ENCODE results near the gene POU5F1. TPM values are rescaled to one million over a fixed set of nuclear protein-coding genes. Genes with fewer than 3 reads are reported as not detected.

Gene POU5F1
- total RNA-seq, 1 experiment from 2014 or later: 1.1 TPM

GRCh38 chr6:31158140-31158862, 12.2 kb downstream of the POU5F1 start, which contains the start of gene TCF19:
Gene TCF19 (plus strand): TSS chr6:31158589. CDS start chr6:31159470, 881 bp downstream.
- Histone ChIP-seq H3K27ac (ENCODE audit: low read length) (peak within 1 kb of the TSS; percentile 86), H3K36me3 (ENCODE audit: control insufficient read depth, insufficient read depth, low read length) (peaks cover 2% of the 10 kb centered on the region; the same call in 1 of the 2 replicates), H3K27me3 (ENCODE audit: control insufficient read depth, insufficient read depth, low read length) (no peaks in the 10 kb centered on the region), H3K9me3 (ENCODE audit: control insufficient read depth, insufficient read depth, low read depth, low read length) (no peaks in the 10 kb centered on the region), H3K4me1 (ENCODE audit: control insufficient read depth, insufficient read depth, low read length) (peaks cover 13% of the 10 kb centered on the region), H3K4me3 (ENCODE audit: low read depth in 2 of 2, low read length in 2 of 2) (peak within 1 kb of the TSS; percentile 65 to 75)
- in situ Hi-C loops (cut with HindIII; ENCODE audit: low pct_unique_long_range_greater_than_20kb, low sequenced_read_pairs): no loop called here
- POLR2A ChIA-PET: no interaction called here
- DNase-seq (ENCODE audit: low read depth, low spot score) (peak; percentile 96), ATAC-seq (peak; percentile 98)
- BruUV-seq (replicated peaks): no TSS peak
- TF ChIP-seq CTCF (IDR thresholded peaks at IDR 0.05) (no peak), TCF7L2 (IDR thresholded peaks at IDR 0.05; ENCODE audit: low read depth, low read length) (0 out of 2 replicates have a peak, but pooled peaks have one; percentile 19), POLR2AphosphoS5 (IDR thresholded peaks at IDR 0.05; ENCODE audit: low read depth, low read length) (no peak), SIN3A (IDR thresholded peaks at IDR 0.05; ENCODE audit: borderline replicate concordance, insufficient read depth, low read depth, low read length) (peak; percentile 99)
- intact Hi-C loops (cut with micrococcal nuclease; ENCODE audit: unreplicated experiment): no loop called here
- CTCF ChIA-PET: interaction anchor here (1.0 to 1.2 kb wide), 3 partner anchors 21 to 244 kb away, joined by 3 to 4 read pairs (median 4); partner anchors contain the start of gene VARS2

GRCh38 chr6:31157513-31158139, 12.9 kb downstream of the POU5F1 start, which contains the start of gene CCHCR1:
Gene CCHCR1 (minus strand): TSS chr6:31157802. CDS start chr6:31157600, 202 bp downstream.
- intact Hi-C loops (cut with micrococcal nuclease; ENCODE audit: unreplicated experiment): no loop called here

More at GRCh38 chr6:31157513-31158139, 12.9 kb downstream of the POU5F1 start, which contains the start of gene CCHCR1:
- in situ Hi-C loops (cut with HindIII; ENCODE audit: low pct_unique_long_range_greater_than_20kb, low sequenced_read_pairs): no loop called here
- Histone ChIP-seq H3K27ac (ENCODE audit: low read length) (peak within 1 kb of the TSS; percentile 86), H3K4me3 (ENCODE audit: low read depth in 2 of 2, low read length in 2 of 2) (peak within 1 kb of the TSS; percentile 65 to 75), H3K4me1 (ENCODE audit: control insufficient read depth, insufficient read depth, low read length) (peaks cover 13% of the 10 kb centered on the region), H3K36me3 (ENCODE audit: control insufficient read depth, insufficient read depth, low read length) (peaks cover 2% of the 10 kb centered on the region; the same call in 1 of the 2 replicates), H3K27me3 (ENCODE audit: control insufficient read depth, insufficient read depth, low read length) (no peaks in the 10 kb centered on the region), H3K9me3 (ENCODE audit: control insufficient read depth, insufficient read depth, low read depth, low read length) (no peaks in the 10 kb centered on the region)
- TF ChIP-seq POLR2AphosphoS5 (IDR thresholded peaks at IDR 0.05; ENCODE audit: low read depth, low read length) (no peak), CTCF (IDR thresholded peaks at IDR 0.05) (no peak), SIN3A (IDR thresholded peaks at IDR 0.05; ENCODE audit: borderline replicate concordance, insufficient read depth, low read depth, low read length) (no peak), REST (IDR thresholded peaks at IDR 0.05; ENCODE audit: insufficient read depth in 1 of 2, low read depth in 2 of 2, low read length in 1 of 2) (no peak), TCF7L2 (IDR thresholded peaks at IDR 0.05; ENCODE audit: low read depth, low read length) (no peak)
- CTCF ChIA-PET: no interaction called here
- DNase-seq (ENCODE audit: low read depth, low spot score) (no peak), ATAC-seq (no peak; the same call in 1 of the 2 replicates)
- POLR2A ChIA-PET: interaction anchor here (0.6 kb wide), 1 partner anchor 46 kb away, joined by 3 read pairs; no protein-coding TSS in a partner anchor
- no TSS peak for BruUV-seq (replicated peaks)

Measured in Panc1 (cell line).